Neural progenitor cell (in vitro differentiated cells): Measurements from ENCODE around the gene SYF2.
"Not testable (repeated sequence)": the region's sequence is repeated elsewhere in the genome, so short reads cannot be mapped to it uniquely, and the experiment has no call there.

Source experiments
- EZH2 ChIP-seq: fragments of 200-600 bp; sonication (generic); IDR thresholded peaks from 2 replicates; pipeline ENCODE4 v1.6.1; 2017; ENCODE audit warnings: antibody characterized with exemption, mild to moderate bottlenecking, moderate library complexity
- EZH2phosphoT487 ChIP-seq: fragments of 200-600 bp; sonication (generic); IDR thresholded peaks from 2 replicates; pipeline ENCODE4 v1.6.1; 2017; ENCODE audit warnings: antibody characterized with exemption
- TF ChIP-seq, protein P1 (sequence below): fragments of 200-600 bp; sonication (generic); IDR thresholded peaks from 2 replicates; pipeline ENCODE4 v1.5.1; 2017; ENCODE audit warnings: antibody characterized with exemption, mild to moderate bottlenecking

DNA sequence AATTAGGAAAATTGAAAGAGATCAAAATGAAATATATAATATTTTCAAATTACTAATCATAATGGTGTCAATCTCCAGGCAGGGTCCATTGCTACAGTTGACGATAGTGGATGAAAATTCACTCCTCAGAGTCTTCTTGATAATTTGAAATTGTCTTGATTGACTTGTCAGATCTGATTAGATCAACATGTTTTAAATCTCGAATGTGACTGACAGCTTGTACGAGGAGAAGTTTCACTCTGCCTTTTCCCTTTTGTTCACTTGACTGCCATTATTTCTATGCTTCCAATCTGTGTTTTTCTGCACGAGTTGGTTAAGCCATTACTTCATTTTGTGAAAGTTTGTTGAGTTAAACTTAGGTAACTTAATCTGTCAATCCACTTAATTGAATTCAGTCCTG lies 43.3 kb upstream of the SYF2 start:
- TF ChIP-seq, protein P1, sequence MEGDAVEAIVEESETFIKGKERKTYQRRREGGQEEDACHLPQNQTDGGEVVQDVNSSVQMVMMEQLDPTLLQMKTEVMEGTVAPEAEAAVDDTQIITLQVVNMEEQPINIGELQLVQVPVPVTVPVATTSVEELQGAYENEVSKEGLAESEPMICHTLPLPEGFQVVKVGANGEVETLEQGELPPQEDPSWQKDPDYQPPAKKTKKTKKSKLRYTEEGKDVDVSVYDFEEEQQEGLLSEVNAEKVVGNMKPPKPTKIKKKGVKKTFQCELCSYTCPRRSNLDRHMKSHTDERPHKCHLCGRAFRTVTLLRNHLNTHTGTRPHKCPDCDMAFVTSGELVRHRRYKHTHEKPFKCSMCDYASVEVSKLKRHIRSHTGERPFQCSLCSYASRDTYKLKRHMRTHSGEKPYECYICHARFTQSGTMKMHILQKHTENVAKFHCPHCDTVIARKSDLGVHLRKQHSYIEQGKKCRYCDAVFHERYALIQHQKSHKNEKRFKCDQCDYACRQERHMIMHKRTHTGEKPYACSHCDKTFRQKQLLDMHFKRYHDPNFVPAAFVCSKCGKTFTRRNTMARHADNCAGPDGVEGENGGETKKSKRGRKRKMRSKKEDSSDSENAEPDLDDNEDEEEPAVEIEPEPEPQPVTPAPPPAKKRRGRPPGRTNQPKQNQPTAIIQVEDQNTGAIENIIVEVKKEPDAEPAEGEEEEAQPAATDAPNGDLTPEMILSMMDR: not testable (repeated sequence)
- TF ChIP-seq EZH2, EZH2phosphoT487: not testable (repeated sequence)
